HepG2 (cell line): ENCODE data around the gene ALG9. TPM values are rescaled to one million over a fixed set of nuclear protein-coding genes. Genes with fewer than 3 reads are reported as not detected.

Experiments
- ELF4 ChIP-seq: sonication (generic); formaldehyde crosslinking; IDR thresholded peaks from 2 replicates; pipeline ENCODE4 v1.5.0; 2020; ENCODE audit warnings: missing genetic modification reagents, mild to moderate bottlenecking, moderate library complexity, borderline replicate concordance
- HOXA5 ChIP-seq: sonication (generic); formaldehyde crosslinking; IDR thresholded peaks from 2 replicates; pipeline ENCODE4 v1.4.0; 2020; ENCODE audit warnings: missing genetic modification reagents
- NFE2L1 ChIP-seq: sonication (generic); formaldehyde crosslinking; IDR thresholded peaks from 2 replicates; pipeline ENCODE4 v1.4.0; 2020; ENCODE audit warnings: missing genetic modification reagents, mild to moderate bottlenecking, borderline replicate concordance
- NFRKB ChIP-seq: fragments of 450-650 bp; IDR thresholded peaks from 2 replicates; pipeline ENCODE4 v1.6.1; 2017
- NR2F2 ChIP-seq: IDR thresholded peaks from 2 replicates; pipeline ENCODE4 v1.6.1; 2012; ENCODE audit warnings: low read depth, inconsistent platforms, borderline replicate concordance
- SAFB2 ChIP-seq: sonication (generic); formaldehyde crosslinking; IDR thresholded peaks from 2 replicates; pipeline ENCODE4 v1.5.1; 2020; ENCODE audit warnings: missing genetic modification reagents, low read depth, mild to moderate bottlenecking, borderline replicate concordance
- SPEN ChIP-seq: sonication (generic); formaldehyde crosslinking; IDR thresholded peaks from 2 replicates; pipeline ENCODE4 v1.5.1; 2020; ENCODE audit warnings: low read depth, mild to moderate bottlenecking, missing genetic modification reagents
- ZNF256 ChIP-seq: sonication (generic); formaldehyde crosslinking; conservative IDR thresholded peaks from 2 replicates; pipeline ENCODE4 v1.4.0; 2020; ENCODE audit warnings: missing genetic modification reagents
- ZNF331 ChIP-seq: sonication (generic); formaldehyde crosslinking; IDR thresholded peaks from 2 replicates; pipeline ENCODE4 v1.4.0; 2020; ENCODE audit warnings: missing genetic modification reagents
- ZNF367 ChIP-seq: sonication (generic); formaldehyde crosslinking; IDR thresholded peaks from 2 replicates; pipeline ENCODE4 v1.4.0; 2020; ENCODE audit warnings: missing genetic modification reagents, borderline replicate concordance
- ZNF432 ChIP-seq: sonication (generic); formaldehyde crosslinking; IDR thresholded peaks from 2 replicates; pipeline ENCODE4 v1.5.0; 2020; ENCODE audit warnings: missing genetic modification reagents, mild to moderate bottlenecking, borderline replicate concordance
- ZNF629 ChIP-seq: sonication (generic); formaldehyde crosslinking; conservative IDR thresholded peaks from 2 replicates; pipeline ENCODE4 v1.5.0; 2020; ENCODE audit warnings: missing genetic modification reagents
- ZNF761 ChIP-seq: sonication (generic); formaldehyde crosslinking; conservative IDR thresholded peaks from 2 replicates; pipeline ENCODE4 v1.4.0; 2020; ENCODE audit warnings: mild to moderate bottlenecking, missing genetic modification reagents
- polyA plus RNA-seq, 8 experiments: library from polyadenylated mRNA; depleted of rRNA in 3 of 8; stranded (reverse) in 7 of 8; unstranded in 1 of 8; fragments of >200 nt; fragmentation: Illumina TruSeq in 4 of 8; extraction: Trizol in 4 of 8; gene quantifications; 2 replicates each; pipeline versions ENCODE4 v1.2.1 to v1.2.3, GENCODE V29; 2011 to 2016; ENCODE audit warnings: low read depth in 4 of 8, missing spikeins in 1 of 8, mixed read lengths in 1 of 8; ENCODE audit not compliant: insufficient read depth in 1 of 8
- total RNA-seq, 5 experiments: library from RNA; depleted of rRNA; stranded (reverse); fragments of >200 nt; fragmentation: Illumina TruSeq; extraction: Trizol; gene quantifications; 2 replicates each; pipeline ENCODE4 v1.2.3, GENCODE V29; 2016; ENCODE audit warnings: low read depth in 1 of 5
- TF ChIP-seq, protein P1 (sequence below): sonication (generic); formaldehyde crosslinking; IDR thresholded peaks from 2 replicates; pipeline ENCODE4 v1.5.0; 2020; ENCODE audit warnings: missing genetic modification reagents
- TF ChIP-seq, protein P2 (sequence below): sonication (generic); formaldehyde crosslinking; IDR thresholded peaks from 2 replicates; pipeline ENCODE4 v1.5.1; 2020; ENCODE audit warnings: mild to moderate bottlenecking, missing genetic modification reagents
- TF ChIP-seq, protein P3 (sequence below): sonication (generic); formaldehyde crosslinking; IDR thresholded peaks from 2 replicates; pipeline ENCODE4 v1.8.0; 2022; ENCODE audit warnings: missing genetic modification reagents, mild to moderate bottlenecking, moderate library complexity, borderline replicate concordance
- TF ChIP-seq, protein P4 (sequence below): sonication (generic); formaldehyde crosslinking; IDR thresholded peaks from 2 replicates; pipeline ENCODE4 v1.4.0; 2020; ENCODE audit warnings: missing genetic modification reagents

Gene ALG9
- total and polyA plus RNA-seq, 2 of the 13 experiments (the other 11 are each of a cell fraction or from before 2014, with no cell fraction given): 39.4 to 40.6 TPM

DNA sequence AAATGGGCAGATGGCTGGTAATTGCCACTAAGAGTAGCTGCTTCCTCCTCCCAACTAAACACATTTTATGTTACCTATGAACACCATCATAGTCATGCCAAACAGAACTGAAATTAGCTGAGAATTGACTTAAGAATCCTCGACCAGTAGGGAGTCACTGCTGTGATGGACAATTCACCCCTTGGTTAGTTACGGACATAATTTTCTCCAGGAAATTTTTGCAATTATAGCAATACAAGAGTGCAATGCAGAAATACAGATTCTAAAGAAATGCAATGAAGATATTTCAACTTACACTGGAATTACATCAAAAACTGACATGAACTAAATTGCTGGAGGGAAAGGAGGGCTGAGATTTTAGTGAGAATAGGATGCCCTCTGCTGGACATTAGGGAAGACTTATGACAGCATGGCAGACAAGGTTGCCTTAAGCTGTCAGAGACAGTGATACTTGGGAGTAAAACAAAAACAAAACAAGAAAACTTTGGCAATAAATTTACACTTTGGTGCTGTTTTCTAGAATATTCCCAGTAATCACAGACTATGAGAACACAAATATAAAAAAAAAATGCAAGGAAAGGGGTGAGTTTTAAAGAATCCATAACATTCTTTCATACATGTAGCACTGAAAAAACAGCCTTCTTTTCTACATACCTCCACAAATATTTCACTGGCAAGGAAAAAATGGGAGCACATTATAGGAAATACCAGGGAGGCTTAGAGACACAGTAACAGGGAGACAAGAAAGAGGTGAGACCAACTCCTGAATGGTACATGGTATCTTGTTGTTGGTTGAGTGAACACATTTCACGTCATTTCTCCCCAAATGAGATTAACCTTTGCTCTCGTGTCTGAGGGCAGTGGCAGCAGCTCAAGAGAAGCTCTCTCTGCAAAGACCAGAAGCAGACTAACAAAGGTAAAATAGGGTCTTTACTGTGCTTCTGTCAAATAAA is 94.0 kb downstream of the ALG9 start (continued):
- TF ChIP-seq, protein P1, sequence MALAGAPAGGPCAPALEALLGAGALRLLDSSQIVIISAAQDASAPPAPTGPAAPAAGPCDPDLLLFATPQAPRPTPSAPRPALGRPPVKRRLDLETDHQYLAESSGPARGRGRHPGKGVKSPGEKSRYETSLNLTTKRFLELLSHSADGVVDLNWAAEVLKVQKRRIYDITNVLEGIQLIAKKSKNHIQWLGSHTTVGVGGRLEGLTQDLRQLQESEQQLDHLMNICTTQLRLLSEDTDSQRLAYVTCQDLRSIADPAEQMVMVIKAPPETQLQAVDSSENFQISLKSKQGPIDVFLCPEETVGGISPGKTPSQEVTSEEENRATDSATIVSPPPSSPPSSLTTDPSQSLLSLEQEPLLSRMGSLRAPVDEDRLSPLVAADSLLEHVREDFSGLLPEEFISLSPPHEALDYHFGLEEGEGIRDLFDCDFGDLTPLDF (CRISPR knock-in tag): no peak
- TF ChIP-seq ZNF367 (no peak), ZNF432 (CRISPR knock-in tag) (no peak), NFE2L1 (CRISPR knock-in tag) (no peak), ZNF629 (CRISPR knock-in tag) (no peak), ELF4 (CRISPR knock-in tag) (no peak), NFRKB (no peak), ZNF761 (CRISPR knock-in tag) (no peak), SPEN (CRISPR knock-in tag) (no peak), NR2F2 (0 out of 2 replicates have a peak, but pooled peaks have one; percentile 31), HOXA5 (CRISPR knock-in tag) (0 out of 2 replicates have a peak, but pooled peaks have one; percentile 32), SAFB2 (CRISPR knock-in tag) (no peak), ZNF331 (CRISPR knock-in tag) (0 out of 2 replicates have a peak, but pooled peaks have one; percentile 12), ZNF256 (CRISPR knock-in tag) (no peak)
- TF ChIP-seq, protein P2, sequence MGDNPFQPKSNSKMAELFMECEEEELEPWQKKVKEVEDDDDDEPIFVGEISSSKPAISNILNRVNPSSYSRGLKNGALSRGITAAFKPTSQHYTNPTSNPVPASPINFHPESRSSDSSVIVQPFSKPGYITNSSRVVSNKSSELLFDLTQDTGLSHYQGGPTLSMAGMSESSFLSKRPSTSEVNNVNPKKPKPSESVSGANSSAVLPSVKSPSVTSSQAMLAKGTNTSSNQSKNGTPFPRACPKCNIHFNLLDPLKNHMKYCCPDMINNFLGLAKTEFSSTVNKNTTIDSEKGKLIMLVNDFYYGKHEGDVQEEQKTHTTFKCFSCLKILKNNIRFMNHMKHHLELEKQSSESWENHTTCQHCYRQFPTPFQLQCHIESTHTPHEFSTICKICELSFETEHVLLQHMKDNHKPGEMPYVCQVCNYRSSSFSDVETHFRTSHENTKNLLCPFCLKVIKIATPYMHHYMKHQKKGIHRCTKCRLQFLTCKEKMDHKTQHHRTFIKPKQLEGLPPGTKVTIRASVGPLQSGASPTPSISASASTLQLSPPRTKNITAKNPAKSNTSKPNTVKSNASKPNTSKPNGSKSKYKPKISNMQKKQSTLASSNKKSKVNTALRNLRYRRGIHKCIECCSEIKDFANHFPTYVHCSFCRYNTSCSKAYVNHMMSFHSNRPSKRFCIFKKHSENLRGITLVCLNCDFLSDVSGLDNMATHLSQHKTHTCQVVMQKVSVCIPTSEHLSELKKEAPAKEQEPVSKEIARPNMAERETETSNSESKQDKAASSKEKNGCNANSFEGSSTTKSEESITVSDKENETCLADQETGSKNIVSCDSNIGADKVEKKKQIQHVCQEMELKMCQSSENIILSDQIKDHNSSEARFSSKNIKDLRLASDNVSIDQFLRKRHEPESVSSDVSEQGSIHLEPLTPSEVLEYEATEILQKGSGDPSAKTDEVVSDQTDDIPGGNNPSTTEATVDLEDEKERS (CRISPR knock-in tag): no peak
- TF ChIP-seq, protein P3, sequence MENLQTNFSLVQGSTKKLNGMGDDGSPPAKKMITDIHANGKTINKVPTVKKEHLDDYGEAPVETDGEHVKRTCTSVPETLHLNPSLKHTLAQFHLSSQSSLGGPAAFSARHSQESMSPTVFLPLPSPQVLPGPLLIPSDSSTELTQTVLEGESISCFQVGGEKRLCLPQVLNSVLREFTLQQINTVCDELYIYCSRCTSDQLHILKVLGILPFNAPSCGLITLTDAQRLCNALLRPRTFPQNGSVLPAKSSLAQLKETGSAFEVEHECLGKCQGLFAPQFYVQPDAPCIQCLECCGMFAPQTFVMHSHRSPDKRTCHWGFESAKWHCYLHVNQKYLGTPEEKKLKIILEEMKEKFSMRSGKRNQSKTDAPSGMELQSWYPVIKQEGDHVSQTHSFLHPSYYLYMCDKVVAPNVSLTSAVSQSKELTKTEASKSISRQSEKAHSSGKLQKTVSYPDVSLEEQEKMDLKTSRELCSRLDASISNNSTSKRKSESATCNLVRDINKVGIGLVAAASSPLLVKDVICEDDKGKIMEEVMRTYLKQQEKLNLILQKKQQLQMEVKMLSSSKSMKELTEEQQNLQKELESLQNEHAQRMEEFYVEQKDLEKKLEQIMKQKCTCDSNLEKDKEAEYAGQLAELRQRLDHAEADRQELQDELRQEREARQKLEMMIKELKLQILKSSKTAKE (CRISPR knock-in tag): no peak
- TF ChIP-seq, protein P4, sequence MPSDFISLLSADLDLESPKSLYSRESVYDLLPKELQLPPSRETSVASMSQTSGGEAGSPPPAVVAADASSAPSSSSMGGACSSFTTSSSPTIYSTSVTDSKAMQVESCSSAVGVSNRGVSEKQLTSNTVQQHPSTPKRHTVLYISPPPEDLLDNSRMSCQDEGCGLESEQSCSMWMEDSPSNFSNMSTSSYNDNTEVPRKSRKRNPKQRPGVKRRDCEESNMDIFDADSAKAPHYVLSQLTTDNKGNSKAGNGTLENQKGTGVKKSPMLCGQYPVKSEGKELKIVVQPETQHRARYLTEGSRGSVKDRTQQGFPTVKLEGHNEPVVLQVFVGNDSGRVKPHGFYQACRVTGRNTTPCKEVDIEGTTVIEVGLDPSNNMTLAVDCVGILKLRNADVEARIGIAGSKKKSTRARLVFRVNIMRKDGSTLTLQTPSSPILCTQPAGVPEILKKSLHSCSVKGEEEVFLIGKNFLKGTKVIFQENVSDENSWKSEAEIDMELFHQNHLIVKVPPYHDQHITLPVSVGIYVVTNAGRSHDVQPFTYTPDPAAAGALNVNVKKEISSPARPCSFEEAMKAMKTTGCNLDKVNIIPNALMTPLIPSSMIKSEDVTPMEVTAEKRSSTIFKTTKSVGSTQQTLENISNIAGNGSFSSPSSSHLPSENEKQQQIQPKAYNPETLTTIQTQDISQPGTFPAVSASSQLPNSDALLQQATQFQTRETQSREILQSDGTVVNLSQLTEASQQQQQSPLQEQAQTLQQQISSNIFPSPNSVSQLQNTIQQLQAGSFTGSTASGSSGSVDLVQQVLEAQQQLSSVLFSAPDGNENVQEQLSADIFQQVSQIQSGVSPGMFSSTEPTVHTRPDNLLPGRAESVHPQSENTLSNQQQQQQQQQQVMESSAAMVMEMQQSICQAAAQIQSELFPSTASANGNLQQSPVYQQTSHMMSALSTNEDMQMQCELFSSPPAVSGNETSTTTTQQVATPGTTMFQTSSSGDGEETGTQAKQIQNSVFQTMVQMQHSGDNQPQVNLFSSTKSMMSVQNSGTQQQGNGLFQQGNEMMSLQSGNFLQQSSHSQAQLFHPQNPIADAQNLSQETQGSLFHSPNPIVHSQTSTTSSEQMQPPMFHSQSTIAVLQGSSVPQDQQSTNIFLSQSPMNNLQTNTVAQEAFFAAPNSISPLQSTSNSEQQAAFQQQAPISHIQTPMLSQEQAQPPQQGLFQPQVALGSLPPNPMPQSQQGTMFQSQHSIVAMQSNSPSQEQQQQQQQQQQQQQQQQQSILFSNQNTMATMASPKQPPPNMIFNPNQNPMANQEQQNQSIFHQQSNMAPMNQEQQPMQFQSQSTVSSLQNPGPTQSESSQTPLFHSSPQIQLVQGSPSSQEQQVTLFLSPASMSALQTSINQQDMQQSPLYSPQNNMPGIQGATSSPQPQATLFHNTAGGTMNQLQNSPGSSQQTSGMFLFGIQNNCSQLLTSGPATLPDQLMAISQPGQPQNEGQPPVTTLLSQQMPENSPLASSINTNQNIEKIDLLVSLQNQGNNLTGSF (CRISPR knock-in tag): no peak
